NCI-H2196 (cell line): ENCODE measurements around the gene SPATA1.
A peak's percentile ranks its signal among the peaks of the same experiment; 100 is the strongest.

Experiments
- DNase-seq: peaks from one replicate; lab custom pipeline; 2025; ENCODE audit not compliant: unreplicated experiment; lab: John Stamatoyannopoulos, UW

SPATA1 gene

GRCh38 chr1:84508510-84508909 lies 2.3 kb downstream of the SPATA1 start:
- no peak for DNase-seq

- no peak for DNase-seq
These were observed 2.8 kb downstream of the SPATA1 start for GRCh38 chr1:84509029-84509428.

GRCh38 chr1:84510165-84510564 lies 4.0 kb downstream of the SPATA1 start:
- DNase-seq, result no peak

- no peak for DNase-seq
These were observed 4.5 kb downstream of the SPATA1 start for GRCh38 chr1:84510668-84511067.

- DNase-seq, result no peak
These were observed 18.4 kb downstream of the SPATA1 start for GRCh38 chr1:84524590-84524989.

GRCh38 chr1:84525779-84526178 lies 19.6 kb downstream of the SPATA1 start:
- no peak for DNase-seq

GRCh38 chr1:84538599-84538998 lies 32.4 kb downstream of the SPATA1 start:
- DNase-seq, result no peak

GRCh38 chr1:84539972-84540371 lies 33.8 kb downstream of the SPATA1 start:
- no peak for DNase-seq

- no peak for DNase-seq
These were observed 34.6 kb downstream of the SPATA1 start for GRCh38 chr1:84540759-84541158.

GRCh38 chr1:84541679-84542078 lies 35.5 kb downstream of the SPATA1 start:
- no peak for DNase-seq

- DNase-seq, result no peak
These were observed 44.6 kb downstream of the SPATA1 start for GRCh38 chr1:84550826-84551225.

GRCh38 chr1:84569216-84569615 lies 63.0 kb downstream of the SPATA1 start:
- DNase-seq, result no peak

GRCh38 chr1:84570436-84571149 lies 64.4 kb downstream of the SPATA1 start:
- no peak for DNase-seq

- DNase-seq, result no peak
These were observed 65.0 kb downstream of the SPATA1 start for GRCh38 chr1:84571150-84571535.

GRCh38 chr1:84573481-84573966 lies 67.3 kb downstream of the SPATA1 start:
- no peak for DNase-seq

- DNase-seq, result peak; percentile 85
These were observed 68.0 kb downstream of the SPATA1 start, which contains the start of gene CTBS for GRCh38 chr1:84573967-84574842. TSS of gene CTBS (minus strand) at chr1:84574440. CDS start at chr1:84574415, 25 bp downstream.

- DNase-seq, result no peak
These were observed 68.8 kb downstream of the SPATA1 start for GRCh38 chr1:84574936-84575335.

- DNase-seq, result no peak
These were observed 75.5 kb downstream of the SPATA1 start for GRCh38 chr1:84581648-84582047.

GRCh38 chr1:84582802-84583587 lies 76.8 kb downstream of the SPATA1 start:
- no peak for DNase-seq

GRCh38 chr1:84583648-84584047 lies 77.5 kb downstream of the SPATA1 start:
- DNase-seq, result no peak

GRCh38 chr1:84584126-84584525 lies 77.9 kb downstream of the SPATA1 start:
- DNase-seq, result no peak
